ENCODE results near the gene GPHN. TPM values are rescaled to one million over a fixed set of nuclear protein-coding genes. Genes with fewer than 3 reads are reported as not detected.
A peak's percentile ranks its signal among the peaks of the same experiment; 100 is the strongest.

Gene GPHN
- total RNA-seq, 4 donors from 2014 or later: 10.7 to 47.0 (median 28.2) TPM

- Histone ChIP-seq H3K27me3 (no peaks in the 10 kb centered on the region), H3K4me3 (no peak overlapping the region), H3K27ac (no peak overlapping the region), H3K9me3 (no peaks in the 10 kb centered on the region), H3K36me3 (no peaks in the 10 kb centered on the region), H3K4me1 (no peaks in the 10 kb centered on the region)
- TF ChIP-seq POLR2A (IDR thresholded peaks at IDR 0.05) (no peak), CTCF (IDR thresholded peaks at IDR 0.05) (no peak)
- no peak for DNase-seq
Observed at GRCh38 chr14:66503532-66503931, 4.4 kb upstream of the GPHN start.

GRCh38 chr14:66507181-66507721, 696 bp upstream of the GPHN start:
- Histone ChIP-seq H3K36me3 (no peaks in the 10 kb centered on the region), H3K4me1 (peaks cover 0 to 7% (median 0%) of the 10 kb centered on the region in 4 donors), H3K4me3 (peak overlapping the region; percentile 73 to 88 (median 80)), H3K27ac (peak overlapping the region; percentile 78 to 92 (median 88)), H3K27me3 (no peaks in the 10 kb centered on the region), H3K9me3 (no peaks in the 10 kb centered on the region)
- peak in 1 of 3 donors; percentile 17 for DNase-seq
- TF ChIP-seq POLR2A (IDR thresholded peaks at IDR 0.05) (no peak), CTCF (IDR thresholded peaks at IDR 0.05) (no peak)

GRCh38 chr14:66508547-66508845, 549 bp downstream of the GPHN start:
- no peaks in the 10 kb centered on the region for H3K36me3 ChIP-seq
- DNase-seq: no peak
- no peaks in the 10 kb centered on the region for H3K27me3 ChIP-seq
- H3K27ac ChIP-seq: peak overlapping the region; percentile 78 to 92 (median 88)
- no peak for TF ChIP-seq CTCF (IDR thresholded peaks at IDR 0.05)
- TF ChIP-seq POLR2A (IDR thresholded peaks at IDR 0.05): no peak
- peaks cover 0 to 7% (median 0%) of the 10 kb centered on the region in 4 donors for H3K4me1 ChIP-seq
- peak overlapping the region; percentile 73 to 88 (median 80) for H3K4me3 ChIP-seq
- no peaks in the 10 kb centered on the region for H3K9me3 ChIP-seq

GRCh38 chr14:66508846-66509621, 1.1 kb downstream of the GPHN start:
- Histone ChIP-seq H3K27me3 (no peaks in the 10 kb centered on the region), H3K36me3 (no peaks in the 10 kb centered on the region), H3K4me3 (peak overlapping the region; percentile 73 to 88 (median 80)), H3K27ac (peak overlapping the region; percentile 78 to 92 (median 88)), H3K9me3 (no peaks in the 10 kb centered on the region), H3K4me1 (peaks cover 0 to 7% (median 0%) of the 10 kb centered on the region in 4 donors)
- peak; percentile 26 to 63 (median 62) for DNase-seq
- TF ChIP-seq CTCF (IDR thresholded peaks at IDR 0.05): no peak
- TF ChIP-seq POLR2A (IDR thresholded peaks at IDR 0.05): no peak

GRCh38 chr14:66509874-66510273, 1.9 kb downstream of the GPHN start:
- TF ChIP-seq CTCF (IDR thresholded peaks at IDR 0.05) (no peak), POLR2A (IDR thresholded peaks at IDR 0.05) (no peak)
- Histone ChIP-seq H3K4me3 (peak overlapping the region in 2 of 4 donors; percentile 81 to 88), H3K27ac (no peak overlapping the region)

More at GRCh38 chr14:66509874-66510273, 1.9 kb downstream of the GPHN start:
- Histone ChIP-seq H3K9me3 (no peaks in the 10 kb centered on the region), H3K4me1 (peaks cover 0 to 7% (median 0%) of the 10 kb centered on the region in 4 donors), H3K27me3 (no peaks in the 10 kb centered on the region), H3K36me3 (no peaks in the 10 kb centered on the region)
- DNase-seq: no peak

Data from Peyer's patch (tissue), 4 donors.